HepG2 (cell line): Measurements from ENCODE around the gene DDX54. TPM values are rescaled to one million over a fixed set of nuclear protein-coding genes. Genes with fewer than 3 reads are reported as not detected.

ENCODE experiments used
- ATF4 ChIP-seq, 2 experiments: fragments of 450-650 bp in 1 of 2; sonication (generic) in 1 of 2; formaldehyde crosslinking; IDR thresholded peaks; 2 replicates each; pipeline versions ENCODE4 v1.5.0 to v1.8.0; 2020 to 2022; ENCODE audit warnings: mild to moderate bottlenecking in 1 of 2, missing genetic modification reagents in 1 of 2
- ATF7 ChIP-seq, 2 experiments: fragments of 450-650 bp in 1 of 2; sonication (generic) in 1 of 2; formaldehyde crosslinking in 1 of 2; IDR thresholded peaks; 2 replicates each; pipeline versions ENCODE4 v1.4.0 to v1.6.1; 2016 to 2020; ENCODE audit warnings: antibody characterized with exemption in 1 of 2, mild to moderate bottlenecking in 1 of 2, missing genetic modification reagents in 1 of 2
- CAMTA2 ChIP-seq: sonication (generic); formaldehyde crosslinking; IDR thresholded peaks from 2 replicates; pipeline ENCODE4 v1.4.0; 2020; ENCODE audit warnings: mild to moderate bottlenecking, missing genetic modification reagents, borderline replicate concordance
- CBX2 ChIP-seq, 2 experiments: fragments of 200-600 bp in 1 of 2; sonication (generic); formaldehyde crosslinking in 1 of 2; IDR thresholded peaks; 2 replicates each; pipeline versions ENCODE4 v1.7.0 to v1.8.1; 2018 to 2022; ENCODE audit warnings: low read depth in 2 of 2, low read length in 1 of 2, mild to moderate bottlenecking in 1 of 2, missing genetic modification reagents in 1 of 2
- ELF3 ChIP-seq: IDR thresholded peaks from 2 replicates; pipeline ENCODE4 v1.6.1; 2016; ENCODE audit warnings: missing genetic modification reagents, missing compliant biosample characterization
- EZH2 ChIP-seq: conservative IDR thresholded peaks from 2 replicates; pipeline ENCODE4 v1.6.1; 2012; ENCODE audit warnings: mild to moderate bottlenecking, low read depth, low read length, moderate library complexity
- FIP1L1 ChIP-seq: fragments of 200-400 bp; formaldehyde crosslinking; IDR thresholded peaks from 2 replicates; pipeline ENCODE4 v1.6.1; 2018; ENCODE audit warnings: low read depth, mild to moderate bottlenecking, low read length, moderate library complexity, borderline replicate concordance; ENCODE audit not compliant: insufficient read depth
- GLI4 ChIP-seq: sonication (generic); formaldehyde crosslinking; IDR thresholded peaks from 2 replicates; pipeline ENCODE4 v1.5.1; 2020; ENCODE audit warnings: missing genetic modification reagents, mild to moderate bottlenecking, moderate library complexity, borderline replicate concordance
- JARID2 ChIP-seq: sonication (generic); formaldehyde crosslinking; IDR thresholded peaks from 2 replicates; pipeline ENCODE4 v1.8.1; 2023; ENCODE audit warnings: missing genetic modification reagents, inconsistent platforms; ENCODE audit not compliant: insufficient replicate concordance
- MBNL3 ChIP-seq: fragments of 250-450 bp; sonication (Bioruptor Pico); conservative IDR thresholded peaks from 2 replicates; pipeline ENCODE4 v1.8.0; 2022; ENCODE audit warnings: mild to moderate bottlenecking, inconsistent platforms
- MNT ChIP-seq: fragments of 450-650 bp; IDR thresholded peaks from 2 replicates; pipeline ENCODE4 v1.6.1; 2016
- TGIF2 ChIP-seq: IDR thresholded peaks from 2 replicates; pipeline ENCODE4 v1.6.1; 2016; ENCODE audit warnings: control low read depth, missing compliant biosample characterization
- ZBTB39 ChIP-seq: sonication (generic); formaldehyde crosslinking; IDR thresholded peaks from 2 replicates; pipeline ENCODE4 v1.5.0; 2020; ENCODE audit warnings: missing genetic modification reagents
- ZBTB8A ChIP-seq: sonication (generic); formaldehyde crosslinking; IDR thresholded peaks from 2 replicates; pipeline ENCODE4 v1.4.0; 2020; ENCODE audit warnings: mild to moderate bottlenecking, low read depth, missing genetic modification reagents, borderline replicate concordance
- ZFP37 ChIP-seq: sonication (generic); formaldehyde crosslinking; IDR thresholded peaks from 2 replicates; pipeline ENCODE4 v1.4.0; 2020; ENCODE audit warnings: missing genetic modification reagents, borderline replicate concordance
- ZKSCAN1 ChIP-seq: fragments of 150-350 bp; IDR thresholded peaks from 2 replicates; pipeline ENCODE4 v1.6.1; 2014; ENCODE audit warnings: low read length
- ZNF251 ChIP-seq: sonication (generic); formaldehyde crosslinking; IDR thresholded peaks from 2 replicates; pipeline ENCODE4 v1.9.0; 2021; ENCODE audit warnings: mild to moderate bottlenecking, missing genetic modification reagents
- ZNF747 ChIP-seq: sonication (generic); formaldehyde crosslinking; IDR thresholded peaks from 2 replicates; pipeline ENCODE4 v1.8.1; 2023; ENCODE audit warnings: missing genetic modification reagents, mild to moderate bottlenecking, borderline replicate concordance
- ZXDC ChIP-seq: sonication (generic); formaldehyde crosslinking; IDR thresholded peaks from 2 replicates; pipeline ENCODE4 v1.5.0; 2020; ENCODE audit warnings: mild to moderate bottlenecking, missing genetic modification reagents
- polyA plus RNA-seq, 8 experiments: library from polyadenylated mRNA; depleted of rRNA in 3 of 8; stranded (reverse) in 7 of 8; unstranded in 1 of 8; fragments of >200 nt; fragmentation: Illumina TruSeq in 4 of 8; extraction: Trizol in 4 of 8; gene quantifications; 2 replicates each; pipeline versions ENCODE4 v1.2.1 to v1.2.3, GENCODE V29; 2011 to 2016; ENCODE audit warnings: low read depth in 4 of 8, missing spikeins in 1 of 8, mixed read lengths in 1 of 8; ENCODE audit not compliant: insufficient read depth in 1 of 8
- total RNA-seq, 5 experiments: library from RNA; depleted of rRNA; stranded (reverse); fragments of >200 nt; fragmentation: Illumina TruSeq; extraction: Trizol; gene quantifications; 2 replicates each; pipeline ENCODE4 v1.2.3, GENCODE V29; 2016; ENCODE audit warnings: low read depth in 1 of 5

Gene DDX54
- total and polyA plus RNA-seq, 2 of the 13 experiments (the other 11 are each of a cell fraction or from before 2014, with no cell fraction given): 59.7 to 61.1 TPM

DNA sequence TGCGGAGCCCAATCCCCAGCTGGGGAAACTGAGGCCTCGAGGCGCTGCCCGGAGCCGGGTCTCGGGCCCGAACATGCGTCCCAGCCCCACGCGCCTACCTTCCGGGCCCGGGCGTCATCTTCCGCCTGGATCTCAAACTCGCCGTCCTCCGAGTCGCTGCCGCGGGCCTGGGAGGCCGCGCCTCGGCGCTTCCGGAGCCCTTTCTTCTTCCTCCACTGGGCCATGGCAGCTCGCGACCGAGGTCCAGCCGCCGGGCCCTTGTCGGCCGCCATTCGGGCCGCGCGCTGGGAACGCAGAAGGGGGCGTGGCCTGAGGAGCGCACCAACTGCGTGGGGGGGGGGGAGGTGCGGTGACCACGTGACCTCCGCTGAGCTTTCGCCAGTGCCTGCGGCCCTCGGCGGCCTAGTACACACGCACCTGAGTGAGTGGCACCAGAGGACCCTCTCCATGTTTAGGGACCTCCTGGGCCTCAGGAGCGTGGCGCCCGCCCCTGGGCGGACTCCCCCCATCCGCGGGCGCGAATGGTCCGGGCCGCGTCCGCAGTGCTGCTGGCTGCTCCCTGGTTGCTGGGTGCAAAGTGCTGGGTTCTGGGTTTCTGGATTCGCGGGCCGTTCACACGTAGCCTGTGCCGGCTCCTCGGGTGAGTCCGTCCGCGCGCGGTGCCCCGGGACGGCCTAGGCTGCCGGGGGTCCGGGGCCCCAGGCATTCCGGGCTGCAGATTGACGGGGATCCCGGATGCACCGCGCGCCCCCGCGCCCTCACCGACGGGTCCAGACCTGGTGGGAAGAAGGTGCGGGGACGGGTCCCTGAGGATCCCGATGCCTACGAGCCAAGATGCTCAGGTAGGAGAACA, at the start of gene DDX54, which contains the start of gene RITA1 (continued):
- TF ChIP-seq JARID2 (CRISPR knock-in tag): no peak
- TF ChIP-seq ZBTB8A: no peak
- TF ChIP-seq ZNF251: no peak
- TF ChIP-seq ATF7 (IDR thresholded peaks at IDR 0.05): peak; percentile 72
- peak; percentile 31; the same call in 1 of the 2 replicates for TF ChIP-seq ATF7 (CRISPR knock-in tag; IDR thresholded peaks at IDR 0.05)
- TF ChIP-seq ZBTB39: 0 out of 2 replicates have a peak, but pooled peaks have one; percentile 5
- peak; percentile 34; the same call in 1 of the 2 replicates for TF ChIP-seq CAMTA2 (CRISPR knock-in tag)
- no peak for TF ChIP-seq FIP1L1
- no peak for TF ChIP-seq CBX2 (IDR thresholded peaks at IDR 0.05; ENCODE audit: low read depth, low read length)
- TF ChIP-seq CBX2 (CRISPR knock-in tag; IDR thresholded peaks at IDR 0.05; ENCODE audit: low read depth): no peak
- TF ChIP-seq TGIF2 (CRISPR knock-in tag): no peak
- peak; percentile 89 for TF ChIP-seq ZXDC (CRISPR knock-in tag)
- TF ChIP-seq EZH2: no peak
- TF ChIP-seq ZNF747 (CRISPR knock-in tag): no peak
- peak; percentile 59 for TF ChIP-seq GLI4 (CRISPR knock-in tag)
- TF ChIP-seq ATF4 (CRISPR knock-in tag; IDR thresholded peaks at IDR 0.05): peak in 1 of 2 experiments; percentile 74; a peak in 1 of 4 replicates
- no peak for TF ChIP-seq ZFP37 (CRISPR knock-in tag)
- TF ChIP-seq MNT: peak; percentile 66
- no peak for TF ChIP-seq ELF3 (CRISPR knock-in tag)
- TF ChIP-seq MBNL3 (CRISPR knock-in tag): no peak
- TF ChIP-seq ZKSCAN1: no peak
